ENCODE results near the gene FAM120A.

DNA sequence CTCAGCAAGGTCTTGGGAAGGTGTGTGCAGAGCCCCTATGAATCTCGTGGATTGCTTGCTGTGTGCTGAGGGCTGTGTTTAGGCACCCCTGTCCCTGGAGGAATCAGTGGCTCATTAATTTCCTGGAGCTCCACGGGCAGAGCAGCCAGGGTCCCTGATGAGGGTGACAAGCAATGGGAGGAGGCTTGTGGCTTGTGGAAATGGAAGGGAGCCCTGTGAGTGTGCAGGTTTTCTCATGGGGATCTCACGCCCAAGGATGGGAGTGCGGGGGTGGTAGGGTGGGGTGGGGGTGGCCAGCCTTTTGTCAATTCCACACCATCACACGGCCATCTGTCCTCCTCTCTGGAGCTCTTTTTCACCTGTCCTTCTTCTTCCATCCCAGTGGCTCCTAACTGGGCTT, 150.2 kb downstream of the FAM120A start:
- TF ChIP-seq, protein P1, sequence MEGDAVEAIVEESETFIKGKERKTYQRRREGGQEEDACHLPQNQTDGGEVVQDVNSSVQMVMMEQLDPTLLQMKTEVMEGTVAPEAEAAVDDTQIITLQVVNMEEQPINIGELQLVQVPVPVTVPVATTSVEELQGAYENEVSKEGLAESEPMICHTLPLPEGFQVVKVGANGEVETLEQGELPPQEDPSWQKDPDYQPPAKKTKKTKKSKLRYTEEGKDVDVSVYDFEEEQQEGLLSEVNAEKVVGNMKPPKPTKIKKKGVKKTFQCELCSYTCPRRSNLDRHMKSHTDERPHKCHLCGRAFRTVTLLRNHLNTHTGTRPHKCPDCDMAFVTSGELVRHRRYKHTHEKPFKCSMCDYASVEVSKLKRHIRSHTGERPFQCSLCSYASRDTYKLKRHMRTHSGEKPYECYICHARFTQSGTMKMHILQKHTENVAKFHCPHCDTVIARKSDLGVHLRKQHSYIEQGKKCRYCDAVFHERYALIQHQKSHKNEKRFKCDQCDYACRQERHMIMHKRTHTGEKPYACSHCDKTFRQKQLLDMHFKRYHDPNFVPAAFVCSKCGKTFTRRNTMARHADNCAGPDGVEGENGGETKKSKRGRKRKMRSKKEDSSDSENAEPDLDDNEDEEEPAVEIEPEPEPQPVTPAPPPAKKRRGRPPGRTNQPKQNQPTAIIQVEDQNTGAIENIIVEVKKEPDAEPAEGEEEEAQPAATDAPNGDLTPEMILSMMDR (IDR thresholded peaks at IDR 0.05): no peak
- no peak for TF ChIP-seq POLR2A (IDR thresholded peaks at IDR 0.05)
- TF ChIP-seq EP300 (IDR thresholded peaks at IDR 0.05): no peak
